Measurements from ENCODE around the gene FRMD4A.

GRCh38 chr10:14299556-14299955, 31.2 kb downstream of the FRMD4A start:
- TF ChIP-seq CTCF (IDR thresholded peaks at IDR 0.05) (no peak), POLR2AphosphoS5 (IDR thresholded peaks at IDR 0.05) (no peak), POLR2A (IDR thresholded peaks at IDR 0.05) (no peak), EP300 (IDR thresholded peaks at IDR 0.05) (no peak)
